Measurements from ENCODE around the gene MEGF6.

DNA sequence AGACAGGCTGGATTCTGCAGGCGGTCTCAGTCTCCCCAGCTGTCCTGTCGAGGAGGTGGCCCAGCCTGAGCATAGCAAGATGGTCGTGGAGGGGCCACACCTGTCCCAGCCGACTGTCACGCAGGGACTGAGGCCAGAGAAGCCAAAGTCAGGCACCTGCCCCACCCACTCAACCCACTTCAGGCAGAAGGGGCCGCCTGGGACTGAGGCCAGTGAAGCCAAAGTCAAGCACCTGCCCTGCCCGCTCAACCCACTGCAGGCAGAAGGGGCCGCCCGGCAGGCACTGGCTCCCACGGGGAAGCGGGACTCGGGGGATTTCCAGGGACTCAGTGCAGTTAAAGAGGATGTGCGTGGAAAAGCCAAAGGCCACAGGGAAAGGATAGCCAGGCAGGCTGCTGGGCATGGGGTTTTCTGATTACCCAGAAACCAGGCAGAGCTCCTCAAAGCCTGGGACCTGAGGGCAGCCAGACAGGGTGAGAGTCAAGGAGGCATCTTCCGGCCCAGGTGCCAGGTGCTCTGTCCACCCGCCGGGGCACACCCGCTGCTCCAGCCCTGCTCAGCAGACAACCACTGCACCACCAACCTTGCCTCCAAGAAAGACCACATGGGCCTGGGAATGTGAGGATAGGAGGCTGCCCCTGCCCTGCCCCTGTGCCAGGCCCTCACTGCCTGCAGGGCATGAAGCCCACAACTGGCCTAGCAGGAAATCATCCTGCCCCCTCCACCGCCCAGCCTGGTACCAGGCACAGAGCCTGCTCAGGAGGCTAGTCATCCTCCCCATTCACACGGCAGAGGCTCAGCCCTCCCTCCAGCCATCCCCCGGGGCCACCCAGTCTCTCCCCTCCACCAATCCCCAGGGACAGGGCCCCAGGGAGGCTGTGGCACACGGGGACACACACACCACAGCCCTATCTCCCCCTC, 41.0 kb downstream of the MEGF6 start:
- TF ChIP-seq POLR2A (IDR thresholded peaks at IDR 0.05; ENCODE audit: low read depth, low read length): no peak
- TF ChIP-seq, protein P1, sequence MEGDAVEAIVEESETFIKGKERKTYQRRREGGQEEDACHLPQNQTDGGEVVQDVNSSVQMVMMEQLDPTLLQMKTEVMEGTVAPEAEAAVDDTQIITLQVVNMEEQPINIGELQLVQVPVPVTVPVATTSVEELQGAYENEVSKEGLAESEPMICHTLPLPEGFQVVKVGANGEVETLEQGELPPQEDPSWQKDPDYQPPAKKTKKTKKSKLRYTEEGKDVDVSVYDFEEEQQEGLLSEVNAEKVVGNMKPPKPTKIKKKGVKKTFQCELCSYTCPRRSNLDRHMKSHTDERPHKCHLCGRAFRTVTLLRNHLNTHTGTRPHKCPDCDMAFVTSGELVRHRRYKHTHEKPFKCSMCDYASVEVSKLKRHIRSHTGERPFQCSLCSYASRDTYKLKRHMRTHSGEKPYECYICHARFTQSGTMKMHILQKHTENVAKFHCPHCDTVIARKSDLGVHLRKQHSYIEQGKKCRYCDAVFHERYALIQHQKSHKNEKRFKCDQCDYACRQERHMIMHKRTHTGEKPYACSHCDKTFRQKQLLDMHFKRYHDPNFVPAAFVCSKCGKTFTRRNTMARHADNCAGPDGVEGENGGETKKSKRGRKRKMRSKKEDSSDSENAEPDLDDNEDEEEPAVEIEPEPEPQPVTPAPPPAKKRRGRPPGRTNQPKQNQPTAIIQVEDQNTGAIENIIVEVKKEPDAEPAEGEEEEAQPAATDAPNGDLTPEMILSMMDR (IDR thresholded peaks at IDR 0.05; ENCODE audit: extremely low read depth in 1 of 2, insufficient read depth in 1 of 2, low read depth in 1 of 2, low read length in 2 of 2): no peak
- TF ChIP-seq, protein P2, sequence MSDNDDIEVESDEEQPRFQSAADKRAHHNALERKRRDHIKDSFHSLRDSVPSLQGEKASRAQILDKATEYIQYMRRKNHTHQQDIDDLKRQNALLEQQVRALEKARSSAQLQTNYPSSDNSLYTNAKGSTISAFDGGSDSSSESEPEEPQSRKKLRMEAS (IDR thresholded peaks at IDR 0.05; ENCODE audit: insufficient read depth, insufficient read length): no peak
- no peak for TF ChIP-seq FOS (IDR thresholded peaks at IDR 0.05; ENCODE audit: borderline replicate concordance, insufficient read depth, low read length)
- TF ChIP-seq EZH2 (IDR thresholded peaks at IDR 0.05; ENCODE audit: borderline replicate concordance, low read depth, low read length, severe bottlenecking): no peak
- no peak for TF ChIP-seq POLR2AphosphoS5 (IDR thresholded peaks at IDR 0.05; ENCODE audit: insufficient read depth, low read depth, low read length)
- no peak for TF ChIP-seq JUN (IDR thresholded peaks at IDR 0.05; ENCODE audit: borderline replicate concordance, insufficient read depth, insufficient read length, low read depth)
- no peak for TF ChIP-seq MYC (IDR thresholded peaks at IDR 0.05; ENCODE audit: low read depth, low read length)
- no peak for TF ChIP-seq GATA2 (IDR thresholded peaks at IDR 0.05; ENCODE audit: insufficient read depth, insufficient read length, low read depth, low read length)

Measured in endothelial cell of umbilical vein (primary cell).